MM.1S (cell line): ENCODE measurements around the gene RPS6KA4.

Experiments
- DNase-seq: peaks from one replicate; pipeline ENCODE4 v3.0.0-alpha.2; 2015
- H2AFZ ChIP-seq: fragments of 300-600 bp; sonication (generic); 2 replicates; pipeline ENCODE4 v1.6.0; 2016; ENCODE audit warnings: antibody characterized with exemption, low read length
- H3F3A ChIP-seq: fragments of 300-600 bp; sonication (generic); 2 replicates; pipeline ENCODE4 v1.6.1; 2016; ENCODE audit warnings: mild to moderate bottlenecking, antibody characterized with exemption, low read length, moderate library complexity, mixed read lengths; ENCODE audit not compliant: insufficient read depth
- H3K27ac ChIP-seq: fragments of 300-600 bp; sonication (generic); 2 replicates; pipeline ENCODE4 v1.5.1; 2016; ENCODE audit warnings: mild to moderate bottlenecking, low read length
- H3K27me3 ChIP-seq: fragments of 300-600 bp; sonication (generic); replicated peaks from 2 replicates; pipeline ENCODE4 v1.6.0; 2016; ENCODE audit warnings: low read length; ENCODE audit not compliant: insufficient read depth
- H3K36me3 ChIP-seq: fragments of 300-600 bp; sonication (generic); replicated peaks from 2 replicates; pipeline ENCODE4 v1.6.1; 2016; ENCODE audit warnings: mild to moderate bottlenecking, low read length, mixed read lengths; ENCODE audit not compliant: insufficient read depth
- H3K4me1 ChIP-seq: fragments of 300-600 bp; sonication (generic); 2 replicates; pipeline ENCODE4 v1.6.1; 2016; ENCODE audit warnings: low read length, mixed read lengths
- H3K4me2 ChIP-seq: fragments of 300-600 bp; sonication (generic); 2 replicates; pipeline ENCODE4 v1.6.0; 2016; ENCODE audit warnings: low read depth, low read length
- H3K4me3 ChIP-seq: fragments of 300-600 bp; sonication (generic); 2 replicates; pipeline ENCODE4 v1.5.1; 2016; ENCODE audit warnings: low read length, mixed read lengths
- H3K79me2 ChIP-seq: fragments of 300-600 bp; sonication (generic); 2 replicates; pipeline ENCODE4 v1.6.1; 2016; ENCODE audit warnings: mixed run types, low read length, mixed read lengths
- H3K9ac ChIP-seq: fragments of 300-600 bp; sonication (generic); 2 replicates; pipeline ENCODE4 v1.6.1; 2016; ENCODE audit warnings: low read length, mixed read lengths
- H3K9me2 ChIP-seq: fragments of 300-600 bp; sonication (generic); replicated peaks from 2 replicates; pipeline ENCODE4 v1.6.1; 2016; ENCODE audit warnings: mild to moderate bottlenecking, low read length, mixed read lengths; ENCODE audit not compliant: insufficient read depth
- H3K9me3 ChIP-seq: fragments of 300-600 bp; sonication (generic); replicated peaks from 2 replicates; pipeline ENCODE4 v1.6.1; 2016; ENCODE audit warnings: mild to moderate bottlenecking, low read length, mixed read lengths; ENCODE audit not compliant: insufficient read depth
- H4K20me1 ChIP-seq: fragments of 300-600 bp; sonication (generic); 2 replicates; pipeline ENCODE4 v1.6.1; 2016; ENCODE audit warnings: mild to moderate bottlenecking, low read length, moderate library complexity, mixed read lengths; ENCODE audit not compliant: insufficient read depth
- CTCF ChIP-seq: fragments of 300-600 bp; sonication (generic); IDR thresholded peaks from 2 replicates; pipeline ENCODE4 v1.5.1; 2016; ENCODE audit warnings: antibody characterized with exemption, low read length, mixed read lengths
- EZH2 ChIP-seq: fragments of 300-600 bp; sonication (generic); optimal IDR thresholded peaks from 2 replicates; pipeline ENCODE3; 2017; ENCODE audit warnings: low read depth, mild to moderate bottlenecking, antibody characterized with exemption, low read length, mixed read lengths
- EZH2phosphoT487 ChIP-seq: fragments of 300-600 bp; sonication (generic); IDR thresholded peaks from 2 replicates; pipeline ENCODE4 v1.6.1; 2018; ENCODE audit warnings: antibody characterized with exemption, low read length

RPS6KA4 gene

GRCh38 chr11:64341851-64342791 lies 16.8 kb upstream of the RPS6KA4 start:
- H3F3A ChIP-seq = peaks cover 9% of the 10 kb centered on the region
- H2AFZ ChIP-seq = 0 out of 2 replicates have a peak overlapping the region, but pooled peaks have one; percentile 27
- peak overlapping the region; percentile 21; the same call in 1 of the 2 replicates for H3K9ac ChIP-seq
- no peaks in the 10 kb centered on the region for H3K36me3 ChIP-seq
- peak overlapping the region; percentile 42 for H3K4me3 ChIP-seq
- H3K4me2 ChIP-seq = peak overlapping the region; percentile 72
- no peaks in the 10 kb centered on the region for H3K9me3 ChIP-seq
- no peak overlapping the region for H3K27ac ChIP-seq
- TF ChIP-seq CTCF = peak; percentile 41
- TF ChIP-seq EZH2 = no peak
- H3K9me2 ChIP-seq = no peaks in the 10 kb centered on the region
- peak; percentile 91 for DNase-seq
- H3K79me2 ChIP-seq = peaks cover 39% of the 10 kb centered on the region
- H3K27me3 ChIP-seq = no peaks in the 10 kb centered on the region
- no peaks in the 10 kb centered on the region for H4K20me1 ChIP-seq
- peaks cover 7% of the 10 kb centered on the region for H3K4me1 ChIP-seq

GRCh38 chr11:64342869-64343745 lies 15.9 kb upstream of the RPS6KA4 start:
- no peak overlapping the region for H3K27ac ChIP-seq

More at GRCh38 chr11:64342869-64343745, 15.9 kb upstream of the RPS6KA4 start:
- no peak overlapping the region for H3K9ac ChIP-seq
- no peak overlapping the region for H3K4me2 ChIP-seq
- peaks cover 39% of the 10 kb centered on the region for H3K79me2 ChIP-seq
- H3F3A ChIP-seq = peaks cover 9% of the 10 kb centered on the region
- no peaks in the 10 kb centered on the region for H3K9me2 ChIP-seq
- no peaks in the 10 kb centered on the region for H3K9me3 ChIP-seq
- H3K4me1 ChIP-seq = peaks cover 7% of the 10 kb centered on the region
- H3K27me3 ChIP-seq = no peaks in the 10 kb centered on the region
- TF ChIP-seq EZH2 (no peak), EZH2phosphoT487 (no peak), CTCF (no peak)
- H4K20me1 ChIP-seq = no peaks in the 10 kb centered on the region
- no peak overlapping the region for H2AFZ ChIP-seq
- no peak for DNase-seq
- H3K36me3 ChIP-seq = no peaks in the 10 kb centered on the region
- no peak overlapping the region for H3K4me3 ChIP-seq
